Hematopoietic multipotent progenitor cell treated with erythropoietin and hydrocortisone succinate and interleukin-3 and kit ligand, for 15 days (in vitro differentiated cells): ENCODE measurements around the gene ERICH2.
A peak's percentile ranks its signal among the peaks of the same experiment; 100 is the strongest.

ENCODE experiments used
- DNase-seq: peaks from one replicate; pipeline ENCODE4 v3.0.0-alpha.2; 2015; ENCODE audit warnings: low spot score

ERICH2 gene

GRCh38 chr2:170817093-170818035 is 47.2 kb downstream of the ERICH2 start:
- DNase-seq = no peak

- no peak for DNase-seq
Observed at GRCh38 chr2:170818036-170818751, 48.0 kb downstream of the ERICH2 start.

GRCh38 chr2:170818752-170819470 is 48.7 kb downstream of the ERICH2 start:
- no peak for DNase-seq

- DNase-seq = no peak
Observed at GRCh38 chr2:170819680-170820664, 49.8 kb downstream of the ERICH2 start.

GRCh38 chr2:170820757-170821530 is 50.8 kb downstream of the ERICH2 start:
- DNase-seq = peak; percentile 72

- peak; percentile 42 for DNase-seq
Observed at GRCh38 chr2:170821531-170822289, 51.5 kb downstream of the ERICH2 start.

GRCh38 chr2:170822290-170823087 is 52.3 kb downstream of the ERICH2 start:
- peak; percentile 69 for DNase-seq

- DNase-seq = peak; percentile 93
Observed at GRCh38 chr2:170823088-170823897, 53.1 kb downstream of the ERICH2 start.

GRCh38 chr2:170823898-170824215 is 53.7 kb downstream of the ERICH2 start:
- DNase-seq = no peak

- no peak for DNase-seq
Observed at GRCh38 chr2:170824526-170825015, 54.4 kb downstream of the ERICH2 start.

GRCh38 chr2:170827841-170828532 is 57.8 kb downstream of the ERICH2 start:
- no peak for DNase-seq

GRCh38 chr2:170828533-170828916 is 58.3 kb downstream of the ERICH2 start:
- no peak for DNase-seq

- DNase-seq = no peak
Observed at GRCh38 chr2:170829036-170829435, 58.9 kb downstream of the ERICH2 start.

GRCh38 chr2:170830166-170830565 is 60.0 kb downstream of the ERICH2 start:
- peak; percentile 49 for DNase-seq

- no peak for DNase-seq
Observed at GRCh38 chr2:170831115-170831514, 60.9 kb downstream of the ERICH2 start.

GRCh38 chr2:170836027-170836426 is 65.8 kb downstream of the ERICH2 start:
- no peak for DNase-seq

- no peak for DNase-seq
Observed at GRCh38 chr2:170840717-170841210, 70.6 kb downstream of the ERICH2 start.
